ENCODE results near the gene SERPINA4. TPM values are rescaled to one million over a fixed set of nuclear protein-coding genes. Genes with fewer than 3 reads are reported as not detected.
"Not testable (repeated sequence)": the region's sequence is repeated elsewhere in the genome, so short reads cannot be mapped to it uniquely, and the experiment has no call there.

Gene SERPINA4
- total RNA-seq, 3 donors from 2014 or later (not counting 1 experiment from before 2014, with no cell fraction given), result not detected

DNA sequence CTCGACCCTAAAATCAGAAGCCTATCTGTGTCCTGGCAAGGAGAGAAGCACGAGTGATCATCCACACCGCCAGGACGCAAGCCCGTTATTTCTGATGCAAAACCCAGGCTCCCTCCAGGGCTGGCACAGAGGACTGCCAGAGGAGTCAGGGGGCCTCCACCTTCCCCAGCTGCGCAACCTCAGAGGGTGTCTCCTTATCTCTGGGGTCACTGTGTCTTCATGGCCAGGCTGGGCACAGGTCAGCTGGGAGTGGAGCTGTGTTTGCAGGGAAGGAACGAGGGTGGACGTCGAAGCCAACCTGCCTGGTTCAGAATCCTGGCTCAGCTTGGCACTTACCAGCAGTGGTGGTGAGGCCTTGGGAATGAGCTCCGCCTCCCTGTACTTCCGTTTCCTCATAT, 38.9 kb downstream of the SERPINA4 start:
- TF ChIP-seq, protein P1, sequence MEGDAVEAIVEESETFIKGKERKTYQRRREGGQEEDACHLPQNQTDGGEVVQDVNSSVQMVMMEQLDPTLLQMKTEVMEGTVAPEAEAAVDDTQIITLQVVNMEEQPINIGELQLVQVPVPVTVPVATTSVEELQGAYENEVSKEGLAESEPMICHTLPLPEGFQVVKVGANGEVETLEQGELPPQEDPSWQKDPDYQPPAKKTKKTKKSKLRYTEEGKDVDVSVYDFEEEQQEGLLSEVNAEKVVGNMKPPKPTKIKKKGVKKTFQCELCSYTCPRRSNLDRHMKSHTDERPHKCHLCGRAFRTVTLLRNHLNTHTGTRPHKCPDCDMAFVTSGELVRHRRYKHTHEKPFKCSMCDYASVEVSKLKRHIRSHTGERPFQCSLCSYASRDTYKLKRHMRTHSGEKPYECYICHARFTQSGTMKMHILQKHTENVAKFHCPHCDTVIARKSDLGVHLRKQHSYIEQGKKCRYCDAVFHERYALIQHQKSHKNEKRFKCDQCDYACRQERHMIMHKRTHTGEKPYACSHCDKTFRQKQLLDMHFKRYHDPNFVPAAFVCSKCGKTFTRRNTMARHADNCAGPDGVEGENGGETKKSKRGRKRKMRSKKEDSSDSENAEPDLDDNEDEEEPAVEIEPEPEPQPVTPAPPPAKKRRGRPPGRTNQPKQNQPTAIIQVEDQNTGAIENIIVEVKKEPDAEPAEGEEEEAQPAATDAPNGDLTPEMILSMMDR (IDR thresholded peaks at IDR 0.05), result no peak
- Mint-ChIP-seq H3K27ac (no peak overlapping the region), H3K4me3 (no peak overlapping the region), H3K4me1 (no peaks in the 10 kb centered on the region), H3K27me3 (ENCODE audit: low read depth in 2 of 2) (peaks cover 1 to 6% of the 10 kb centered on the region in 2 donors), H3K36me3 (no peaks in the 10 kb centered on the region), H3K9me3 (no peaks in the 10 kb centered on the region)
- DNase-seq (no peak), ATAC-seq (no peak)
- intact Hi-C loops (cut with micrococcal nuclease), result no loop called here
- no peaks in the 10 kb centered on the region for H3K9me3 ChIP-seq (ENCODE audit: control insufficient read depth, insufficient read depth, low read length)
- H3K4me3 ChIP-seq (ENCODE audit: low read length), result no peak overlapping the region
- no peaks in the 10 kb centered on the region for H3K36me3 ChIP-seq (ENCODE audit: control insufficient read depth, insufficient read depth, low read length)
- H3K27me3 ChIP-seq (ENCODE audit: control insufficient read depth, insufficient read depth, low read length), result no peaks in the 10 kb centered on the region
- WGBS (ENCODE audit: insufficient coverage), result 84% methylated on average over 11 of the region's 11 CpGs
- no peak overlapping the region for H3K27ac ChIP-seq (ENCODE audit: low read length)
- no peaks in the 10 kb centered on the region for H3K4me1 ChIP-seq (ENCODE audit: control insufficient read depth, insufficient read depth, low read length)

DNA sequence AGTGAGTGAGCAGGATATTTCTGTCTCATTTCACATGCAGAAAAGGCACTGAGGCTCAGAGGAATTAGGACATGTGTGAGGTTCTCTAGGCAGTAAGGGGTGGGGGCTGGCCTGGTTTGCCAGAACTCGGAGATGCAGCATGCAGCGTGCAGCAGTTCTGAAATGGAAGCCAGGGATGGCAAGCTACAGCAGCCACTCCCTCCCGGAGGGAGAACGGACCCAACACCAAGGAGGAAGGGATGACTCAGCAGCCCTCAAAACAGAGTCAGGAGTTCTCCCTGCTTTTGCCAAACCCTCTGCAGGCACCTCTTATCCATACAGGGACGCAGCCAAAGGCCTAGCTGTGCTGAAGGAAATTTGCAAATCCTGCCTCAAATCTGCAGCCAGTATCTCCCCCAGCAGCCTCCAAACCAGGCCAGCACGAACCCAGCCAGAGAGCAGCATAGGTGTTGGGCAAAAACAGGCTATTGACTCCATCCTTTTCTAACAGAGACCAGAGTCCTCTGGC, 40.7 kb downstream of the SERPINA4 start:
- Mint-ChIP-seq H3K36me3 (no peaks in the 10 kb centered on the region), H3K27me3 (ENCODE audit: low read depth in 2 of 2) (peaks cover 3 to 7% of the 10 kb centered on the region in 2 donors), H3K27ac (no peak overlapping the region), H3K9me3 (no peaks in the 10 kb centered on the region), H3K4me3 (no peak overlapping the region), H3K4me1 (no peaks in the 10 kb centered on the region)
- no peak overlapping the region for H3K27ac ChIP-seq (ENCODE audit: low read length)
- no peak for ATAC-seq
- H3K9me3 ChIP-seq (ENCODE audit: control insufficient read depth, insufficient read depth, low read length), result no peaks in the 10 kb centered on the region
- no peaks in the 10 kb centered on the region for H3K4me1 ChIP-seq (ENCODE audit: control insufficient read depth, insufficient read depth, low read length)
- WGBS (ENCODE audit: insufficient coverage), result 35% methylated on average over 6 of the region's 6 CpGs
- H3K36me3 ChIP-seq (ENCODE audit: control insufficient read depth, insufficient read depth, low read length), result no peaks in the 10 kb centered on the region
- DNase-seq, result no peak
- intact Hi-C loops (cut with micrococcal nuclease), result no loop called here
- no peak overlapping the region for H3K4me3 ChIP-seq (ENCODE audit: low read length)
- TF ChIP-seq, protein P1 (IDR thresholded peaks at IDR 0.05), result no peak
- no peaks in the 10 kb centered on the region for H3K27me3 ChIP-seq (ENCODE audit: control insufficient read depth, insufficient read depth, low read length)

DNA sequence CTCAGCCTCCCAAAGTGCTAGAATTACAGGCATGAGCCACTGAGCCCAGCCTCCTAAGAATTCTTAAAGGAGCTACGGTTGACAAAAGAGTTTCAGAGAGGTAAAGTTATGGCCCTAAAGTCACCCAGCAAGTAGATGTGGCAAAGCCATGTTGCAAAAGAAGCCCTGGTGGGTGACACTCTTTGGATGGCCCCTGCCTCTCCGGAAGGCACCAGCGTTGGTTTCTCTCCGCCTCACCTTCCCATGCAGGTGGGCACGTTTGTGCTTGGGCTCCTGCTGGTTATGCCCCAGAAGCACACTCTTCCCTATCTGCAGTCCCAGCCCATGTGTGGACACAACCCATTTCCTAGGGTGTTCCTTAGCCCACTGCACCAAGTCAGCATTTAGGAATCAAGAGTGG, 41.5 kb downstream of the SERPINA4 start:
- no peaks in the 10 kb centered on the region for H3K9me3 Mint-ChIP-seq
- H3K36me3 ChIP-seq (ENCODE audit: control insufficient read depth, insufficient read depth, low read length), result no peaks in the 10 kb centered on the region
- no peaks in the 10 kb centered on the region for H3K4me1 Mint-ChIP-seq
- H3K27ac ChIP-seq (ENCODE audit: low read length), result no peak overlapping the region
- no peak overlapping the region for H3K4me3 Mint-ChIP-seq
- DNase-seq (no peak), ATAC-seq (no peak)
- peaks cover 3 to 7% of the 10 kb centered on the region in 2 donors for H3K27me3 Mint-ChIP-seq (ENCODE audit: low read depth in 2 of 2)
- 89% methylated on average over 5 of the region's 5 CpGs for WGBS (ENCODE audit: insufficient coverage)
- TF ChIP-seq, protein P1 (IDR thresholded peaks at IDR 0.05), result no peak
- H3K4me1 ChIP-seq (ENCODE audit: control insufficient read depth, insufficient read depth, low read length), result no peaks in the 10 kb centered on the region
- no peaks in the 10 kb centered on the region for H3K27me3 ChIP-seq (ENCODE audit: control insufficient read depth, insufficient read depth, low read length)
- H3K4me3 ChIP-seq (ENCODE audit: low read length), result no peak overlapping the region
- H3K27ac Mint-ChIP-seq, result no peak overlapping the region
- no peaks in the 10 kb centered on the region for H3K9me3 ChIP-seq (ENCODE audit: control insufficient read depth, insufficient read depth, low read length)
- H3K36me3 Mint-ChIP-seq, result no peaks in the 10 kb centered on the region
- intact Hi-C loops (cut with micrococcal nuclease), result no loop called here

DNA sequence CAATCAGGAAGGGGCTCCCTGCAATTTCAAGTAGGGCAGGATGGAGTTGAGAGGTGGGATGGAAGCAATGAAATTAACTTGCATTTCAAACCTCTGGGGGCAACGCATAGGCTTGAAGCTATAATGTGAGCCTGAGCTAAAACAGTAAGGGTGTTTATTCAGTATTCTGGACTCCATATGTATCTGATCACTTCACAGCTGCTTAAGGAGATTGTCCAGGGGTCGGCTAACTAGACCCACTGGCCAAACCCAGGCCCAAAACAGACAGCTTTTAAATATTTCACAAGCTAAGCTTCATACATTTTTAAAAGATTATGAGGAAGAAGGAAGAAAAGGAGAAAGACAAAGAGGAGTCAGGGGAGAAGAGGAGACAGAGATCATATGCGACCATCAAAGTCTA, 44.1 kb downstream of the SERPINA4 start:
- no peak overlapping the region for H3K27ac Mint-ChIP-seq
- Histone ChIP-seq H3K4me1 (ENCODE audit: control insufficient read depth, insufficient read depth, low read length) (no peaks in the 10 kb centered on the region), H3K36me3 (ENCODE audit: control insufficient read depth, insufficient read depth, low read length) (no peaks in the 10 kb centered on the region), H3K9me3 (ENCODE audit: control insufficient read depth, insufficient read depth, low read length) (no peaks in the 10 kb centered on the region), H3K27ac (ENCODE audit: low read length) (no peak overlapping the region), H3K27me3 (ENCODE audit: control insufficient read depth, insufficient read depth, low read length) (no peaks in the 10 kb centered on the region), H3K4me3 (ENCODE audit: low read length) (no peak overlapping the region)
- H3K4me3 Mint-ChIP-seq, result no peak overlapping the region
- WGBS (ENCODE audit: insufficient coverage), result 82% methylated on average over 2 of the region's 3 CpGs
- H3K36me3 Mint-ChIP-seq, result no peaks in the 10 kb centered on the region
- no peaks in the 10 kb centered on the region for H3K4me1 Mint-ChIP-seq
- TF ChIP-seq, protein P1 (IDR thresholded peaks at IDR 0.05), result no peak
- intact Hi-C loops (cut with micrococcal nuclease), result no loop called here
- DNase-seq (no peak), ATAC-seq (no peak)
- H3K9me3 Mint-ChIP-seq, result peaks cover 3% of the 10 kb centered on the region in 2 donors
- H3K27me3 Mint-ChIP-seq (ENCODE audit: low read depth in 2 of 2), result peaks cover 3 to 7% of the 10 kb centered on the region in 2 donors

DNA sequence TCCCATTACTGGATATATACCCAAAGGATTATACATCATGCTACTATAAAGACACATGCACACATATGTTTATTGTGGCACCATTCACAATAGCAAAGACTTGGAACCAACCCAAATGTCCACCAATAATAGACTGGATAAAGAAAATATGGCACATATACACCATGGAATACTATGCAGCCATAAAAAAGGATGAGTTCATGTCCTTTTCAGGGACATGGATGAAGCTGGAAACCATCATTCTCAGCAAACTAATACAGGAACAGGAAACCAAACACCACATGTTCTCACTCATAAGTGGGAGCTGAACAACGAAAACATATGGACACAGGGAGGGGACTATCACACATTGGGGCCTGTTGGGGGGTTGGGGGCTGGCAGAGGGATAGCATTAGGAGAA, 47.7 kb downstream of the SERPINA4 start:
- H3K9me3 ChIP-seq (ENCODE audit: control insufficient read depth, insufficient read depth, low read length); H3K27ac ChIP-seq (ENCODE audit: low read length); H3K36me3 ChIP-seq (ENCODE audit: control insufficient read depth, insufficient read depth, low read length); intact Hi-C loops (cut with micrococcal nuclease); H3K4me1 ChIP-seq (ENCODE audit: control insufficient read depth, insufficient read depth, low read length); DNase-seq; H3K27ac Mint-ChIP-seq; H3K4me3 ChIP-seq (ENCODE audit: low read length); ATAC-seq; H3K4me3 Mint-ChIP-seq; H3K9me3 Mint-ChIP-seq; H3K27me3 Mint-ChIP-seq (ENCODE audit: low read depth in 2 of 2); H3K4me1 Mint-ChIP-seq; H3K36me3 Mint-ChIP-seq; H3K27me3 ChIP-seq (ENCODE audit: control insufficient read depth, insufficient read depth, low read length): not testable (repeated sequence)
- no CpG with 5 or more reads among the region's 1 CpG for WGBS (ENCODE audit: insufficient coverage)

Measured in natural killer cell (primary cell).